Prostate gland (tissue), 2 donors: ENCODE results near the gene OR4D2. TPM values are rescaled to one million over a fixed set of nuclear protein-coding genes. Genes with fewer than 3 reads are reported as not detected.
A peak's percentile ranks its signal among the peaks of the same experiment; 100 is the strongest.

ENCODE experiments used
- DNase-seq: peaks from one replicate; pipeline ENCODE4 v3.0.0-alpha.2; 2019; ENCODE audit warnings: low spot score
- H3K27ac ChIP-seq, 2 donors: fragments of 200-600 bp; sonication (generic); 2 replicates each; pipeline ENCODE4 v1.5.1; 2017 to 2019
- H3K27me3 ChIP-seq: fragments of 200-600 bp; sonication (generic); replicated peaks from 2 replicates; pipeline ENCODE4 v1.5.1; 2019; ENCODE audit not compliant: insufficient read depth
- H3K36me3 ChIP-seq, 2 donors: fragments of 200-600 bp; sonication (generic); 1 replicate in 1 of 2; 2 replicates in 1 of 2; pipeline versions ENCODE4 v1.5.1 to v1.8.1; 2017 to 2019
- H3K4me1 ChIP-seq: fragments of 200-600 bp; sonication (generic); replicated peaks from 2 replicates; pipeline ENCODE4 v1.5.1; 2019
- H3K4me3 ChIP-seq, 2 donors: fragments of 200-600 bp; sonication (generic); 2 replicates each; pipeline ENCODE4 v1.5.1; 2017 to 2019
- H3K9me3 ChIP-seq: fragments of 200-600 bp; sonication (generic); 2 replicates; pipeline ENCODE4 v1.5.1; 2017
- POLR2A ChIP-seq: fragments of 450-650 bp; IDR thresholded peaks from one replicate; pipeline ENCODE4 v1.6.1; 2016; ENCODE audit warnings: antibody characterized with exemption, mild to moderate bottlenecking
- POLR2AphosphoS5 ChIP-seq: sonication (generic); formaldehyde crosslinking; IDR thresholded peaks from one replicate; pipeline ENCODE4 v1.6.1; 2017; ENCODE audit warnings: antibody characterized with exemption
- WGBS: methylation state at CpG from one replicate; pipeline ENCODE4 v1.1.5; 2018; 5-methylcytosine and 5-hydroxymethylcytosine counted together
- intact Hi-C: fragments of 100-400 bp; cut with DNase I; formaldehyde crosslinking; loops from one replicate; pipeline ENCODE4 v1.14.2; 2022
- total RNA-seq, 2 donors: library from RNA; depleted of rRNA; stranded (reverse); fragments of >200 nt; gene quantifications; one replicate each; pipeline ENCODE4 v1.1.0, GENCODE V29; 2016
- TF ChIP-seq, protein P1 (sequence below), 4 experiments: fragments of 200-600 bp in 2 of 4; fragments of 450-650 bp in 2 of 4; sonication (generic) in 2 of 4; IDR thresholded peaks; 1 replicate in 3 of 4; 2 replicates in 1 of 4; pipeline ENCODE4 v1.5.1; 2016 to 2019; ENCODE audit warnings: antibody characterized with exemption in 4 of 4, mild to moderate bottlenecking in 2 of 4, moderate library complexity in 2 of 4

Gene OR4D2
- not detected for total RNA-seq

- TF ChIP-seq, protein P1, sequence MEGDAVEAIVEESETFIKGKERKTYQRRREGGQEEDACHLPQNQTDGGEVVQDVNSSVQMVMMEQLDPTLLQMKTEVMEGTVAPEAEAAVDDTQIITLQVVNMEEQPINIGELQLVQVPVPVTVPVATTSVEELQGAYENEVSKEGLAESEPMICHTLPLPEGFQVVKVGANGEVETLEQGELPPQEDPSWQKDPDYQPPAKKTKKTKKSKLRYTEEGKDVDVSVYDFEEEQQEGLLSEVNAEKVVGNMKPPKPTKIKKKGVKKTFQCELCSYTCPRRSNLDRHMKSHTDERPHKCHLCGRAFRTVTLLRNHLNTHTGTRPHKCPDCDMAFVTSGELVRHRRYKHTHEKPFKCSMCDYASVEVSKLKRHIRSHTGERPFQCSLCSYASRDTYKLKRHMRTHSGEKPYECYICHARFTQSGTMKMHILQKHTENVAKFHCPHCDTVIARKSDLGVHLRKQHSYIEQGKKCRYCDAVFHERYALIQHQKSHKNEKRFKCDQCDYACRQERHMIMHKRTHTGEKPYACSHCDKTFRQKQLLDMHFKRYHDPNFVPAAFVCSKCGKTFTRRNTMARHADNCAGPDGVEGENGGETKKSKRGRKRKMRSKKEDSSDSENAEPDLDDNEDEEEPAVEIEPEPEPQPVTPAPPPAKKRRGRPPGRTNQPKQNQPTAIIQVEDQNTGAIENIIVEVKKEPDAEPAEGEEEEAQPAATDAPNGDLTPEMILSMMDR (IDR thresholded peaks at IDR 0.05), result no peak
- intact Hi-C loops, result no loop called here
Measured at GRCh38 chr17:58166682-58167081, at the start of gene OR4D2. Gene OR4D2, plus strand, starts transcription at chr17:58166982. Its CDS starts 2,674 bp downstream, at chr17:58169656.

GRCh38 chr17:58117382-58117781 lies 49.4 kb upstream of the OR4D2 start:
- intact Hi-C loops, result loop anchor here (10.0 kb wide), 1 partner anchor 113 kb away; the partner anchor contains the start of gene SRSF1
- WGBS, result 84% methylated on average over 5 of the region's 5 CpGs
- no peaks in the 10 kb centered on the region for H3K36me3 ChIP-seq
- no peak overlapping the region for H3K4me3 ChIP-seq
- no peaks in the 10 kb centered on the region for H3K27me3 ChIP-seq
- no peaks in the 10 kb centered on the region for H3K9me3 ChIP-seq
- H3K4me1 ChIP-seq, result no peaks in the 10 kb centered on the region
- no peak for DNase-seq
- TF ChIP-seq POLR2A (no peak), POLR2AphosphoS5 (no peak)
- TF ChIP-seq, protein P1 (IDR thresholded peaks at IDR 0.05), result no peak
- H3K27ac ChIP-seq, result no peak overlapping the region

More at GRCh38 chr17:58166682-58167081, at the start of gene OR4D2:
- H3K27ac ChIP-seq, result no peak within 1 kb of the TSS
- no peaks in the 10 kb centered on the region for H3K36me3 ChIP-seq
- no peaks in the 10 kb centered on the region for H3K27me3 ChIP-seq
- no peak for DNase-seq
- no peaks in the 10 kb centered on the region for H3K4me1 ChIP-seq
- WGBS, result 60% methylated on average over 6 of the region's 6 CpGs
- no peak within 1 kb of the TSS for H3K4me3 ChIP-seq
- H3K9me3 ChIP-seq, result no peaks in the 10 kb centered on the region

GRCh38 chr17:58119491-58119890 lies 47.3 kb upstream of the OR4D2 start:
- no peak overlapping the region for H3K4me3 ChIP-seq
- no peak for DNase-seq

GRCh38 chr17:58120195-58120822 lies 46.5 kb upstream of the OR4D2 start:
- H3K4me3 ChIP-seq, result no peak overlapping the region
- H3K36me3 ChIP-seq, result no peaks in the 10 kb centered on the region
- no peaks in the 10 kb centered on the region for H3K27me3 ChIP-seq
- TF ChIP-seq, protein P1 (IDR thresholded peaks at IDR 0.05), result no peak
- TF ChIP-seq POLR2A (no peak), POLR2AphosphoS5 (peak; percentile 21)
- 25% methylated on average over 7 of the region's 7 CpGs for WGBS
- intact Hi-C loops, result no loop called here
- no peaks in the 10 kb centered on the region for H3K9me3 ChIP-seq
- H3K4me1 ChIP-seq, result no peaks in the 10 kb centered on the region
- no peak overlapping the region for H3K27ac ChIP-seq
- DNase-seq, result peak; percentile 51

More at GRCh38 chr17:58119491-58119890, 47.3 kb upstream of the OR4D2 start:
- Histone ChIP-seq H3K27me3 (no peaks in the 10 kb centered on the region), H3K36me3 (no peaks in the 10 kb centered on the region), H3K4me1 (no peaks in the 10 kb centered on the region), H3K27ac (no peak overlapping the region), H3K9me3 (no peaks in the 10 kb centered on the region)
- 51% methylated on average over 3 of the region's 3 CpGs for WGBS
- TF ChIP-seq, protein P1 (IDR thresholded peaks at IDR 0.05), result no peak
- no peak for TF ChIP-seq POLR2A
- TF ChIP-seq POLR2AphosphoS5, result no peak
- intact Hi-C loops, result loop anchor here (10.0 kb wide), 1 partner anchor 115 kb away; the partner anchor contains the start of gene SRSF1

GRCh38 chr17:58121925-58122324 lies 44.9 kb upstream of the OR4D2 start:
- intact Hi-C loops, result no loop called here
- Histone ChIP-seq H3K27me3 (no peaks in the 10 kb centered on the region), H3K27ac (no peak overlapping the region), H3K36me3 (no peaks in the 10 kb centered on the region), H3K4me3 (no peak overlapping the region), H3K9me3 (no peaks in the 10 kb centered on the region), H3K4me1 (no peaks in the 10 kb centered on the region)
- TF ChIP-seq POLR2AphosphoS5 (no peak), POLR2A (no peak)
- TF ChIP-seq, protein P1 (IDR thresholded peaks at IDR 0.05), result no peak
- no peak for DNase-seq
- WGBS, result 61% methylated on average over 5 of the region's 5 CpGs
